HepG2 (cell line): ENCODE results near the gene CSE1L. TPM values are rescaled to one million over a fixed set of nuclear protein-coding genes. Genes with fewer than 3 reads are reported as not detected.

Source experiments
- ATAC-seq: fragments of 200-7000 bp; cut with Tn5 transposase; 3 replicates; pipeline ENCODE4 v1.9.1; 2020; ENCODE audit warnings: mild to moderate bottlenecking, moderate library complexity
- BruUV-seq: library from RNA; stranded (reverse); fragments of 400-500 nt; replicated peaks from 2 replicates; lab custom pipeline; 2021; lab: Mats Ljungman, UMichigan
- CTCF ChIA-PET: fragments of 300-600 bp; formaldehyde crosslinking; extraction: SDS; loops from one replicate; lab custom pipeline; 2021; ENCODE audit warnings: low total read pairs, inconsistent platforms, low intra/inter-chr PET ratio; lab: Yijun Ruan, JAX
- POLR2A ChIA-PET: fragments of 350-600 bp; sonication (Branson Sonifier 250); formaldehyde crosslinking; loops from one replicate; lab custom pipeline; 2020; ENCODE audit warnings: antibody characterized with exemption, inconsistent platforms; lab: Yijun Ruan, JAX
- DNase-seq: peaks from one replicate; pipeline ENCODE4 v3.0.0-alpha.2; 2015; ENCODE audit warnings: low spot score
- FAIRE-seq: peaks from 3 replicates; lab custom pipeline; 2011; peaks lifted over from hg19 to GRCh38; lab: Jason Lieb, UNC
- H2AFZ ChIP-seq: one replicate; pipeline ENCODE4 v1.6.1; 2011; ENCODE audit warnings: low read length, inconsistent platforms
- H3K27ac ChIP-seq: fragments of 300-600 bp; 3 replicates; pipeline ENCODE4 v1.8.0; 2011; ENCODE audit warnings: mixed run types, mild to moderate bottlenecking, mixed read lengths, low read length, inconsistent platforms; ENCODE audit not compliant: insufficient read depth; ENCODE audit errors: extremely low read length
- H3K27me3 ChIP-seq, 2 experiments: fragments of 200-600 bp in 1 of 2; 2 replicates in 1 of 2; 3 replicates in 1 of 2; pipeline versions ENCODE4 v1.6.0 to v1.8.0; 2011; ENCODE audit warnings: low read length in 2 of 2, mild to moderate bottlenecking in 2 of 2, moderate library complexity in 2 of 2, inconsistent platforms in 1 of 2; ENCODE audit not compliant: insufficient read depth in 2 of 2, control insufficient read depth in 1 of 2
- H3K36me3 ChIP-seq, 2 experiments: fragments of 200-600 bp in 1 of 2; replicated peaks in 1 of 2; 2 replicates in 1 of 2; 3 replicates in 1 of 2; pipeline versions ENCODE4 v1.5.1 to v1.8.0; 2011; ENCODE audit warnings: low read length in 2 of 2, inconsistent platforms in 1 of 2; ENCODE audit not compliant: insufficient read depth in 2 of 2, control insufficient read depth in 1 of 2
- H3K4me1 ChIP-seq: 2 replicates; pipeline ENCODE4 v1.5.1; 2012; ENCODE audit warnings: low read length, inconsistent platforms; ENCODE audit not compliant: insufficient read depth
- H3K4me2 ChIP-seq: 2 replicates; pipeline ENCODE4 v1.6.0; 2011; ENCODE audit warnings: low read depth, low read length, inconsistent platforms
- H3K4me3 ChIP-seq, 3 experiments: fragments of 200-600 bp in 1 of 3; sonication (generic), shearing (Covaris generic) in 1 of 3; replicated peaks in 1 of 3; 2 replicates each; pipeline ENCODE4 v1.5.1; 2011 to 2016; ENCODE audit warnings: low read length in 3 of 3, inconsistent platforms in 2 of 3, low read depth in 2 of 3, mild to moderate bottlenecking in 2 of 3, control low read depth in 1 of 3, mixed read lengths in 1 of 3; ENCODE audit not compliant: insufficient read depth in 1 of 3
- H3K79me2 ChIP-seq: one replicate; pipeline ENCODE4 v1.6.1; 2011; ENCODE audit warnings: low read length, inconsistent platforms; ENCODE audit not compliant: insufficient read depth
- H3K9ac ChIP-seq: 2 replicates; pipeline ENCODE4 v1.6.0; 2011; ENCODE audit warnings: mild to moderate bottlenecking, low read depth, low read length, inconsistent platforms; ENCODE audit not compliant: insufficient read depth
- H3K9me3 ChIP-seq: 2 replicates; pipeline ENCODE4 v1.5.1; 2012; ENCODE audit warnings: mild to moderate bottlenecking, low read length
- H4K20me1 ChIP-seq: 2 replicates; pipeline ENCODE4 v1.6.0; 2011; ENCODE audit warnings: inconsistent platforms, mild to moderate bottlenecking, low read length, moderate library complexity; ENCODE audit not compliant: insufficient read depth
- RBM22 ChIP-seq: fragments of 200-400 bp; formaldehyde crosslinking; optimal IDR thresholded peaks from 2 replicates; pipeline ENCODE3; 2017; ENCODE audit warnings: mild to moderate bottlenecking, low read length, moderate library complexity
- WGBS: methylation state at CpG from one replicate; pipeline ENCODE4 v1.1.6; 2017; ENCODE audit warnings: low lambda C conversion rate; 5-methylcytosine and 5-hydroxymethylcytosine counted together
- in situ Hi-C: cut with HindIII; loops from 2 replicates; pipeline ENCODE4 v1.10.0; 2017; ENCODE audit warnings: low pct_unique_long_range_greater_than_20kb; ENCODE audit not compliant: extremely low pct_ligation_motif_present
- intact Hi-C: fragments of 100-400 bp; cut with micrococcal nuclease; formaldehyde crosslinking; loops from one replicate; pipeline ENCODE4 v1.10.0; 2022; ENCODE audit not compliant: unreplicated experiment
- polyA plus RNA-seq, 8 experiments: library from polyadenylated mRNA; depleted of rRNA in 3 of 8; stranded (reverse) in 7 of 8; unstranded in 1 of 8; fragments of >200 nt; fragmentation: Illumina TruSeq in 4 of 8; extraction: Trizol in 4 of 8; gene quantifications; 2 replicates each; pipeline versions ENCODE4 v1.2.1 to v1.2.3, GENCODE V29; 2011 to 2016; ENCODE audit warnings: low read depth in 4 of 8, missing spikeins in 1 of 8, mixed read lengths in 1 of 8; ENCODE audit not compliant: insufficient read depth in 1 of 8
- total RNA-seq, 5 experiments: library from RNA; depleted of rRNA; stranded (reverse); fragments of >200 nt; fragmentation: Illumina TruSeq; extraction: Trizol; gene quantifications; 2 replicates each; pipeline ENCODE4 v1.2.3, GENCODE V29; 2016; ENCODE audit warnings: low read depth in 1 of 5
- TF ChIP-seq, protein P1 (sequence below): sonication (generic); formaldehyde crosslinking; IDR thresholded peaks from 2 replicates; pipeline ENCODE4 v1.4.0; 2020; ENCODE audit warnings: missing genetic modification reagents
- TF ChIP-seq, protein P2 (sequence below): sonication (generic); formaldehyde crosslinking; IDR thresholded peaks from 2 replicates; pipeline ENCODE4 v1.5.0; 2020; ENCODE audit warnings: mild to moderate bottlenecking, missing genetic modification reagents

Gene CSE1L
- total and polyA plus RNA-seq, 2 of the 13 experiments (the other 11 are each of a cell fraction or from before 2014, with no cell fraction given): 56.9 to 258 TPM

DNA sequence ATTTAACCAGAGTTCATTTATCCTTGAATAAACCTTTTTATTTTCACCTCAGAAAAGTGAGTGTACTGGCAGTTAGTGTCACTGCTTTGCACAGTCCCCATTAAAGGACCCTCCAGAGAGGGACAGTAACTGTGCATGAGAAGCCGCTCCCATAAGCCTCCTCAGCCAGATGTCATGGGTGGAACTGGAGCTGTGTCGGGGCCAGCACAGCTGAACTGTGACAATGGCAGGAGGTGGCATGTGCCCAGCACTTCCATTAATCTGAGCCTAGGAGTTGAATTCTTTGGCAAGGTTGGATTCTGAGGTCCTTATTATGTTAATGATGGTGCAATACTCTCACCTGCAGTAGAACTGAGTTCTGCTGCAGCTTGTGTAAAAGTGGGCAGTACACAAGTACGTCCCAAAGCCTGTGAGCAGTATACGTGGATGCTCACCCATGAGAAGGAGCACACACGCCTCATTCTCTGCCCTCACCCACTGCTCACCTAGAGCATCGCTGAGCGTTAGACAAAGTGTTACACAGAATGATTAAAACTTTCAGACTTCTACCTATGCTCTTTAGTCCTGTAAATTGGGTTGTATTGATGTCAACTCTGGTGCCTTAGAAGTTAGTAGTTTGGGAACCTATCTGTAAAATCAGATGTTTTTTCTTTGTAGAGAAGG, 11.9 kb upstream of the CSE1L start:
- H3K36me3 ChIP-seq: peaks cover 23 to 60% of the 10 kb centered on the region in 2 experiments
- H3K9me3 ChIP-seq: no peaks in the 10 kb centered on the region
- FAIRE-seq: no peak
- TSS peak; percentile 38 for BruUV-seq
- no peak overlapping the region for H3K4me3 ChIP-seq
- H3K4me2 ChIP-seq: no peak overlapping the region
- H3K4me1 ChIP-seq: no peaks in the 10 kb centered on the region
- in situ Hi-C loops: no loop called here
- no peak overlapping the region for H2AFZ ChIP-seq
- no peaks in the 10 kb centered on the region for H4K20me1 ChIP-seq
- DNase-seq: no peak
- CTCF ChIA-PET: no interaction called here
- no peaks in the 10 kb centered on the region for H3K27me3 ChIP-seq
- POLR2A ChIA-PET: no interaction called here
- 96% methylated on average over 7 of the region's 7 CpGs for whole genome bisulfite sequencing
- intact Hi-C loops: no loop called here
- no peak overlapping the region for H3K27ac ChIP-seq
- TF ChIP-seq, protein P1, sequence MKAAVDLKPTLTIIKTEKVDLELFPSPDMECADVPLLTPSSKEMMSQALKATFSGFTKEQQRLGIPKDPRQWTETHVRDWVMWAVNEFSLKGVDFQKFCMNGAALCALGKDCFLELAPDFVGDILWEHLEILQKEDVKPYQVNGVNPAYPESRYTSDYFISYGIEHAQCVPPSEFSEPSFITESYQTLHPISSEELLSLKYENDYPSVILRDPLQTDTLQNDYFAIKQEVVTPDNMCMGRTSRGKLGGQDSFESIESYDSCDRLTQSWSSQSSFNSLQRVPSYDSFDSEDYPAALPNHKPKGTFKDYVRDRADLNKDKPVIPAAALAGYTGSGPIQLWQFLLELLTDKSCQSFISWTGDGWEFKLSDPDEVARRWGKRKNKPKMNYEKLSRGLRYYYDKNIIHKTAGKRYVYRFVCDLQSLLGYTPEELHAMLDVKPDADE (CRISPR knock-in tag): no peak
- TF ChIP-seq RBM22: peak; percentile 79
- TF ChIP-seq, protein P2, sequence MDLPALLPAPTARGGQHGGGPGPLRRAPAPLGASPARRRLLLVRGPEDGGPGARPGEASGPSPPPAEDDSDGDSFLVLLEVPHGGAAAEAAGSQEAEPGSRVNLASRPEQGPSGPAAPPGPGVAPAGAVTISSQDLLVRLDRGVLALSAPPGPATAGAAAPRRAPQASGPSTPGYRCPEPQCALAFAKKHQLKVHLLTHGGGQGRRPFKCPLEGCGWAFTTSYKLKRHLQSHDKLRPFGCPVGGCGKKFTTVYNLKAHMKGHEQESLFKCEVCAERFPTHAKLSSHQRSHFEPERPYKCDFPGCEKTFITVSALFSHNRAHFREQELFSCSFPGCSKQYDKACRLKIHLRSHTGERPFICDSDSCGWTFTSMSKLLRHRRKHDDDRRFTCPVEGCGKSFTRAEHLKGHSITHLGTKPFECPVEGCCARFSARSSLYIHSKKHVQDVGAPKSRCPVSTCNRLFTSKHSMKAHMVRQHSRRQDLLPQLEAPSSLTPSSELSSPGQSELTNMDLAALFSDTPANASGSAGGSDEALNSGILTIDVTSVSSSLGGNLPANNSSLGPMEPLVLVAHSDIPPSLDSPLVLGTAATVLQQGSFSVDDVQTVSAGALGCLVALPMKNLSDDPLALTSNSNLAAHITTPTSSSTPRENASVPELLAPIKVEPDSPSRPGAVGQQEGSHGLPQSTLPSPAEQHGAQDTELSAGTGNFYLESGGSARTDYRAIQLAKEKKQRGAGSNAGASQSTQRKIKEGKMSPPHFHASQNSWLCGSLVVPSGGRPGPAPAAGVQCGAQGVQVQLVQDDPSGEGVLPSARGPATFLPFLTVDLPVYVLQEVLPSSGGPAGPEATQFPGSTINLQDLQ (CRISPR knock-in tag): 0 out of 2 replicates have a peak, but pooled peaks have one; percentile 25
- H3K9ac ChIP-seq: no peak overlapping the region
- H3K79me2 ChIP-seq: no peaks in the 10 kb centered on the region
- ATAC-seq: peak; percentile 13; the same call in 2 of the 3 replicates
